Muscle of leg (tissue), 11 donors: ENCODE results near the gene CDK9. TPM values are rescaled to one million over a fixed set of nuclear protein-coding genes. Genes with fewer than 3 reads are reported as not detected.

ENCODE experiments used
- DNase-seq: peaks from one replicate; pipeline ENCODE4 v3.0.0; 2013
- H3K27ac ChIP-seq: one replicate; pipeline ENCODE4 v1.5.1; 2013; ENCODE audit warnings: mild to moderate bottlenecking, low read length, control low read depth
- H3K27me3 ChIP-seq: one replicate; pipeline ENCODE4 v1.6.1; 2013; ENCODE audit warnings: low read length; ENCODE audit not compliant: control insufficient read depth, insufficient read depth
- H3K36me3 ChIP-seq: one replicate; pipeline ENCODE4 v1.6.1; 2013; ENCODE audit warnings: low read length; ENCODE audit not compliant: control insufficient read depth, insufficient read depth
- H3K4me1 ChIP-seq: one replicate; pipeline ENCODE4 v1.6.1; 2013; ENCODE audit warnings: low read length; ENCODE audit not compliant: control insufficient read depth, insufficient read depth
- H3K4me3 ChIP-seq: one replicate; pipeline ENCODE4 v1.5.1; 2013; ENCODE audit warnings: low read length, control low read depth
- H3K9me3 ChIP-seq: replicated peaks from 2 replicates; pipeline ENCODE4 v1.6.1; 2013; ENCODE audit warnings: low read depth, low read length; ENCODE audit not compliant: control insufficient read depth
- WGBS: methylation state at CpG from one replicate; pipeline ENCODE4 v1.1.5; 2013; ENCODE audit warnings: missing lambda C conversion rate; ENCODE audit not compliant: insufficient coverage; 5-methylcytosine and 5-hydroxymethylcytosine counted together
- polyA plus RNA-seq, 8 donors: library from polyadenylated mRNA; unstranded; fragments of 120-200 nt; gene quantifications; one replicate each; pipeline versions ENCODE4 v1.2.1 to v1.2.3, GENCODE V29; 2013; ENCODE audit warnings: inconsistent platforms in 1 of 8, low replicate concordance in 1 of 8; ENCODE audit not compliant: insufficient read length in 8 of 8, insufficient read depth in 1 of 8
- total RNA-seq: library from RNA; stranded (reverse); fragments of 120-200 nt; gene quantifications from one replicate; pipeline ENCODE4 v1.2.4, GENCODE V29; 2013

CDK9 gene
- total and polyA plus RNA-seq, 9 donors: 28.4 to 60.5 (median 51.0) TPM

DNA sequence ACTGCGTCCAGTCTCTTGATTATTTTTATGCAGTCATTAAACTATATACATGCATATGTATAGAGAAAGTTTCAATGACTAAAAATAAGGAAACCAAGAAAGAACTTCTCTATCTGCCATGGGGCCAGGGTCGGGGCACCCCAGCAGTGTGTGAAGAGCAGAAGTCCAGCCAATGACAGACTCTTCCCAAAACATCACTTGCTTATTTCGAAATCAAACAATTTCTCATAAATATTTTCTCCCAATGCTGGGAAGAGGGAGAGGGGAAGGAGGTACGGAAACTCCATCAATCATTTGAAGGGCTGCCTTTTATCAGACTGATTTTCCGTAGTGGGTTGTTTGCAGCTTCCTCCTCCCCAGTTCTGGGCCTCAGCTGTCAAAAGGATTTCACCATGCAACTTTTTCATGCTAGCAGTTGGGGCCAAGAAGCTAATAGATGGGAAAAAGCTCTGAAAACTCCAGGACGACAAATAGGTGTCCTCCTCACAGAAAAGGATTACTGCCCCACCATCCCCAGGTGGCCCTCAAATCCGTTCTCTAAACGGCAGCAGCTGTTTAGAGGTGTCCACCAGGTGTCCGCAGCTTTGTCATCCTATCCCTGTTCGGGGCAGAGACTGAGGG is 16.2 kb downstream of the CDK9 start:
- Histone ChIP-seq H3K4me1 (peaks cover 22% of the 10 kb centered on the region), H3K36me3 (peaks cover 23% of the 10 kb centered on the region), H3K9me3 (no peaks in the 10 kb centered on the region), H3K27me3 (no peaks in the 10 kb centered on the region), H3K27ac (peak overlapping the region; percentile 89), H3K4me3 (peak overlapping the region; percentile 58)
- DNase-seq: peak; percentile 59
- 0% methylated on average over 5 of the region's 10 CpGs for WGBS

DNA sequence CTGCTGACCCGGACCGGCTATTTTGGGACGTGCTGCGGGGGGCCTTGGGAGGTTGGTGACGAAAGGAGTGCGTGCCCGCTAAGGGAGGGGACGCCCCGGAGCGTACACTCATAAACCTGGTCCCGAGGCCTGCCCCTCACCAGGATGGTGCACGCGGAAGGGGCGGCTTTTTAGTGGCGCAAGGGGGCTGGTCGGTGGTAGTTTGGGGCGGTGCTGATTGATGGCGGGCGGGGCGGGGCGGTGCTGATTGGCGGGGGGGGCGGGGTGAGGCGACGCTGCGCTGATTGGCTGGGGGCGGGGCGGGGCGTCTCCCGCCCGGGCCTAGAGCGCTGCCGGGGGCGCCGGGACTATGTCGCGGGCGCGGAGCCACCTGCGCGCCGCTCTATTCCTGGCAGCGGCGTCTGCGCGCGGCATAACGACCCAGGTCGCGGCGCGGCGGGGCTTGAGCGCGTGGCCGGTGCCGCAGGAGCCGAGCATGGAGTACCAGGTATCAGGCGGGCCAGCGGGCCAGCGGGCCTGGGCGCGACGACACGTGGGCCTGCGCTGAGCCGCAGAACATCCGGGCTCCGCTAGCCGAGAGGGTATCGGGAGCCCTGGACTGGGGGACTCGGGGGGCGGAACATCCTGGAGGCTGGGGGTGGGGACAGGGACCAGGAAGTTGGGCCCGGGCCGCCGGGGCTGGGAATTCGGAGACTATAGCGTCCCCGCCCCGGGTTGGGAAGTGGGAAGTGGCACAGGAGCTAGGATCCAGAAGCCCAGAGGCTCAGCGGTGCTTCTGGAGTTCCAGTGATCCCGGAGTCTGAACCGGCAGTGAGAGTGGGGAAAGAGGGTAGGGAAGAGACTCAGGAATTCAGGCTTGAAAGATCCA is 17.0 kb downstream of the CDK9 start, which contains the start of gene FPGS:
FPGS (plus strand) TSS at position 307 of the 868 bp plus-strand sequence; CDS start at position 350, 43 bp downstream.
- peak; percentile 97 for DNase-seq
- Histone ChIP-seq H3K27ac (peak within 1 kb of the TSS; percentile 92), H3K4me3 (peak within 1 kb of the TSS; percentile 75), H3K9me3 (no peaks in the 10 kb centered on the region), H3K27me3 (no peaks in the 10 kb centered on the region), H3K4me1 (peaks cover 22% of the 10 kb centered on the region), H3K36me3 (peaks cover 30% of the 10 kb centered on the region)
- under 1% methylated on average over 57 of the region's 83 CpGs for WGBS

DNA sequence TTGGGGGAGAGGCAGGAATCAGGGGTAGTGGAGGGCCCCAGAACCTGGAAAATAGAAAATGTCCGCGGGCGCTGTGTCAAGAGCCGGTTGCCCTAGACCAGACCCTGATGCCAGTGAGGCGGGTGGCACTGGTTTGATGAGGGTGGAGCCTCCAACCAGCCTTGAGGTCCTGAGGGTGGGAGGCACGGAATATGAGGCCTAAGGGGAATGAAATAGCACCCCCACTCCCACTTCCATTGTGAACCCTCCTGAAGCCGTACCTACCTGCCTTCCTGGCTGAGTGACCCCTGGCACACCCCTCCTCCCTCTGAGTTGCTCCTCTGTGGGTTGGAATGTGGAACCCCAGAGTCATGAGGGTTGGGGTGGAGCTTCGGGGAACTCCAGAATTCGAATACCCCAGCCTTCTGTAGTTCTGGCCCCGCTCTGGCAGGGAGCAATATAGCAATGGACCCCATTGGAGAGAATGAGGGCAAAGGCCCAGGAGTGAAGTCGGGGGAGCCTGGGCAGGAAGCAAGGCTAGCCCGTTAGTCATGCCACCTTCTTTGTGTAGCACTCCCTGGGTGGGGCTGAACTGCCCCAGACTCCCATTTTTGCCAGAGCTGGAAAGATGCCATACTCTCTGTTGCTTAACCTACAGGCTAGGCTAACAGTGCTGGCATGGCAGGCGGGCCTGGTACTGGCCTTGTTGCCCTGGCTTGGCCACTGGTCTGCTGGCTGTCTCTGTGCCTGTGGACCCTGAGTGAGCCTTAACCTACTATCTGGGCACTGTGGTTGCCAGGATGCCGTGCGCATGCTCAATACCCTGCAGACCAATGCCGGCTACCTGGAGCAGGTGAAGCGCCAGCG is 17.9 kb downstream of the CDK9 start:
- WGBS: 69% methylated on average over 7 of the region's 18 CpGs

DNA sequence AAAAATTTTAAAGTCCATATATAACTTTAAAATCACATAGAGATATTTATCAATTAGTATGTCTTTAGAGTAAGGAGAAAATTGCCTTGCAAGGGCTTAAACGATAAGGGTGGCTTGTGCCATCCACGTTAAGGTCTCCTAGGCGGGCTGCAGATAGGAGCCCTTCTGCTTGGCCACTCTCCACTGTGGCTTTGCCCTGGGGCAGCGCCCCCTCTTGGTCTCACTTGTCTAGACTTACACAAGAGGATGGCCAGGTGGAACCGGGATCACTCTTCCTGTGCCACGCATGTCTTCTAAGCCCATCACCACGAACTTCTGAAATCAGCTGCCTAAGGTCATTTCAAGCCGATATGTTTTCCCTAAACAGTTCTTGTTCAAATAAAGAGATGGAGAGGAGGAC is 19.8 kb downstream of the CDK9 start:
- peaks cover 53% of the 10 kb centered on the region for H3K36me3 ChIP-seq
- no peak overlapping the region for H3K27ac ChIP-seq

More for the DNA sequence above, 17.9 kb downstream of the CDK9 start:
- DNase-seq: no peak
- H3K36me3 ChIP-seq: peaks cover 39% of the 10 kb centered on the region
- H3K27me3 ChIP-seq: no peaks in the 10 kb centered on the region
- peak overlapping the region; percentile 75 for H3K4me3 ChIP-seq
- H3K9me3 ChIP-seq: no peaks in the 10 kb centered on the region
- peak overlapping the region; percentile 92 for H3K27ac ChIP-seq
- H3K4me1 ChIP-seq: peaks cover 24% of the 10 kb centered on the region

DNA sequence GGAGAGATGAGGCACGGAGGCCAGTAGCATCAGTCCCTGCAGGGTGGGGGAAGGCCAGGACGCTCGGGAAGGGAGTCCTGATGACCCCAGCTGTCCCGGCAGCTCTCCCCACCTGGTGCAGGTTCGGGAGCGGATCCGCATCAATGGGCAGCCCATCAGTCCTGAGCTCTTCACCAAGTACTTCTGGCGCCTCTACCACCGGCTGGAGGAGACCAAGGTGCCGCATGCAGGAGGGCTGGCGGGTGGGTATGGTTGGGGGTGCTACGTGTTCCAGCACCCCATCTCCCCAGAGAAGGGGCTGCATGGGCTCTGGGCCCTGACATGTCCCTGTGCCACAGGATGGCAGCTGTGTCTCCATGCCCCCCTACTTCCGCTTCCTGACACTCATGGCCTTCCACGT is 21.0 kb downstream of the CDK9 start:
- Histone ChIP-seq H3K4me3 (no peak overlapping the region), H3K27me3 (no peaks in the 10 kb centered on the region), H3K27ac (no peak overlapping the region), H3K36me3 (peaks cover 59% of the 10 kb centered on the region), H3K9me3 (no peaks in the 10 kb centered on the region), H3K4me1 (peaks cover 31% of the 10 kb centered on the region)
- 90% methylated on average over 4 of the region's 14 CpGs for WGBS
- no peak for DNase-seq

More for the DNA sequence above, 19.8 kb downstream of the CDK9 start:
- DNase-seq: no peak
- H3K4me3 ChIP-seq: no peak overlapping the region
- no peaks in the 10 kb centered on the region for H3K9me3 ChIP-seq
- 46% methylated on average over 4 of the region's 8 CpGs for WGBS
- peaks cover 32% of the 10 kb centered on the region for H3K4me1 ChIP-seq
- H3K27me3 ChIP-seq: no peaks in the 10 kb centered on the region

DNA sequence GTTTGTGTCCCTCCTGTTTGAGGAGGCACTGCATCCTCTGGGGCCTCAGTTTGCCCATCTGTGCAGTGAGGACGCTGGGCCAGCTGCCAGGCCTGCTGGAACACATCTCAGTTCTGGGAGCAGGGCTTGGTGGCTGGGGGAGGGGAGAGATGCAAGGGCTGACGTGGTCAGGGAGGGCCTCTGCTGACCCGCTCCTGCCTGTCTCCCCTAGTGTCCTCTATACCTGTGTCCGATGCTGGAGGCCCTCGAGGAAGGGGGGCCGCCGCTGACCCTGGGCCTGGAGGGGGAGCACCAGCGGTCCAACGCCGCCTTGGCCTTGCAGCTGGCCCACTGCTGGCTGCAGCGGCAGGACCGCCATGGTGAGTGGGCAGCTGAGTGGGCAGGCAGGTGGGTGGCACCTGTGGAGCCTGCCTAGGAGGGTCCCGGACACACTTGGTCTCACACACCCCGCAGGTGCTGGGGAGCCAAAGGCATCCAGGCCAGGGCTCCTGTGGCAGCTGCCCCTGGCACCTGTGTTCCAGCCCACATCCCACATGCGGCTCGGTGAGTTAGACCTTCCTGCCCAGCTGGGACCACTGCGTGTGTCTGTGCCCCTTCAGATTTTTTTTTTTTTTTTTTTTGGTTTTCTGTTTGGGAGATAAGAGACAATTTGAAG is 22.6 kb downstream of the CDK9 start:
- Histone ChIP-seq H3K36me3 (peaks cover 74% of the 10 kb centered on the region), H3K27me3 (no peaks in the 10 kb centered on the region), H3K9me3 (no peaks in the 10 kb centered on the region), H3K4me3 (no peak overlapping the region), H3K4me1 (peaks cover 22% of the 10 kb centered on the region), H3K27ac (no peak overlapping the region)
- 84% methylated on average over 12 of the region's 17 CpGs for WGBS
- no peak for DNase-seq

DNA sequence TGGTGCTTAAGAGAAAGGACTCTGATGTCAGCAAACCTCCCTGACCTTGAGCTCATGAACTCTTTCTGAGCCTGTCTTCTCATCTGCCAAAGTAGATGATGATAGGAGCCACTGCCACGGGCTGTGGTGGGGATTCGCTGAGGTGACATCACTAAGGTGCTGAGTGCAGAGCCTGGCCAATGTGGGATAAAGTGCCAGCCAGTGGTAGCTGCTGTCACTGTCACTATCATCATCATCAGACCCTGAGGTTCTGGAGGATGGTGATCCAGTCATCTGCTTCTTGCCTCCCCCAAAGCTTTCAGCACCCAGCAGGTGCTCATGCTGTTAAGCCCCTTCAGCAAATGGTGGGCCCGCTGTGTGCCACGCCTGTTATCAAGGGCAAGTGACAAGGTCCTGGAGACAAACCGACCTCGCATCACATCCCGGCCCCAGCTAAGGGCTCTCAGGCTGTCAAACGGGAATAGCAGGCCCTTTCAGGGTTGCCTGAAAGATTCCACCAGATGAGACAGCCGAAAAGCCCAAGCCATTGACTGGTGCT is 23.2 kb downstream of the CDK9 start:
- no peak for DNase-seq
- Histone ChIP-seq H3K4me3 (no peak overlapping the region), H3K27ac (no peak overlapping the region), H3K9me3 (no peaks in the 10 kb centered on the region), H3K36me3 (peaks cover 79% of the 10 kb centered on the region), H3K4me1 (peaks cover 16% of the 10 kb centered on the region), H3K27me3 (no peaks in the 10 kb centered on the region)
- 76% methylated on average over 7 of the region's 9 CpGs for WGBS

DNA sequence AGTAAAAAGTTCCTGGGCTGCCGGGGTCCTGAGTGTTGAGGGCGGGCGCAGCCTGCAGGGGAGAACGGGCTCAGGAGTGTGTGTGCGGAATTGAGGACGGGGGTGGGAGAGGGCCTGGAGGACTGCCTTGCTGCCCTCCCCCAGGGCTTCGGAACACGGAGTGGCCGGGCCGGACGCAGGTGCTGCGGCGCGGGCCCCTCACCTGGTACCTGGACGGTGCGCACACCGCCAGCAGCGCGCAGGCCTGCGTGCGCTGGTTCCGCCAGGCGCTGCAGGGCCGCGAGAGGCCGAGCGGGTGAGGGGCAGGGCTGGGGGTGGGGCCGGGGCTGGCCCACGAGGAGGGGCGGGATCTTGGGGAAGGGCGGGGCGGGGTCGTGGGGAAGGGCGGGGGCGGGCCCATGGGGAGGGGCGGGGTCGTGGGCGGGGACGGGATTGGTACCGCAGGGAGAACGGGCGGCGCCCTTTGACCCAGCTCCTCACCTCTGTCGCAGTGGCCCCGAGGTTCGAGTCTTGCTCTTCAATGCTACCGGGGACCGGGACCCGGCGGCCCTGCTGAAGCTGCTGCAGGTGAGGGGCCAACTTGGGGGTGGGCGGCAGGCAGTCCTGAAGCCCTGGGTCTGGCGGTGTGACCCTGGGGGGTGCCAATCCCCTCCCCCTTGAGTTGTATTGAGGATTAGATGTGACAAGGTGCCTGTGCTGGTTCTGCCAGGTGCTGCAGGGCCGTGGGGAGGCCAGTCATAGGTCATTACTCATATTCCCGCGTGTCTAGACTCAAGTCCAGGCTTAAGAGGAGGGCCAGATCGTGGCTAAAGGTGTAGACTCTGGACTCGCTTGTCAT is 23.9 kb downstream of the CDK9 start:
- DNase-seq: no peak
- Histone ChIP-seq H3K4me1 (peaks cover 13% of the 10 kb centered on the region), H3K27ac (no peak overlapping the region), H3K36me3 (peaks cover 79% of the 10 kb centered on the region), H3K27me3 (no peaks in the 10 kb centered on the region), H3K9me3 (no peaks in the 10 kb centered on the region), H3K4me3 (no peak overlapping the region)
- 27% methylated on average over 35 of the region's 57 CpGs for WGBS
